HepG2 (cell line): ENCODE results near the gene CLIP2. TPM values are rescaled to one million over a fixed set of nuclear protein-coding genes. Genes with fewer than 3 reads are reported as not detected.

ENCODE experiments used
- ATF3 ChIP-seq: sonication (generic); formaldehyde crosslinking; IDR thresholded peaks from 2 replicates; pipeline ENCODE4 v1.4.0; 2020; ENCODE audit warnings: missing genetic modification reagents
- BATF2 ChIP-seq: sonication (generic); formaldehyde crosslinking; IDR thresholded peaks from 2 replicates; pipeline ENCODE4 v1.8.0; 2022; ENCODE audit warnings: mild to moderate bottlenecking, missing genetic modification reagents, moderate library complexity
- HBP1 ChIP-seq: IDR thresholded peaks from 2 replicates; pipeline ENCODE4 v1.6.1; 2016; ENCODE audit warnings: low read depth, control low read depth
- HNF4G ChIP-seq, 2 experiments: sonication (generic) in 1 of 2; formaldehyde crosslinking in 1 of 2; IDR thresholded peaks; 2 replicates each; pipeline versions ENCODE4 v1.4.0 to v1.6.1; 2011 to 2020; ENCODE audit warnings: borderline replicate concordance in 2 of 2, low read depth in 2 of 2, mild to moderate bottlenecking in 2 of 2, low read length in 1 of 2, missing genetic modification reagents in 1 of 2, moderate library complexity in 1 of 2
- HNRNPL ChIP-seq: fragments of 200-400 bp; formaldehyde crosslinking; IDR thresholded peaks from 2 replicates; pipeline ENCODE4 v1.6.1; 2017; ENCODE audit warnings: mild to moderate bottlenecking, low read depth, low read length
- SMARCE1 ChIP-seq: fragments of 450-650 bp; IDR thresholded peaks from 2 replicates; pipeline ENCODE4 v1.6.1; 2017; ENCODE audit warnings: borderline replicate concordance
- SNAI1 ChIP-seq: sonication (generic); formaldehyde crosslinking; IDR thresholded peaks from 2 replicates; pipeline ENCODE4 v1.5.0; 2020; ENCODE audit warnings: mild to moderate bottlenecking, missing genetic modification reagents, borderline replicate concordance
- TRIM24 ChIP-seq: sonication (generic); formaldehyde crosslinking; IDR thresholded peaks from 2 replicates; pipeline ENCODE4 v1.8.0; 2022; ENCODE audit warnings: mild to moderate bottlenecking, missing genetic modification reagents
- ZNF136 ChIP-seq: sonication (generic); formaldehyde crosslinking; IDR thresholded peaks from 2 replicates; pipeline ENCODE4 v1.8.1; 2022; ENCODE audit warnings: low read depth, mild to moderate bottlenecking, moderate library complexity, missing genetic modification reagents
- ZNF143 ChIP-seq: sonication (generic); formaldehyde crosslinking; IDR thresholded peaks from 2 replicates; pipeline ENCODE4 v1.4.0; 2020; ENCODE audit warnings: missing genetic modification reagents
- ZSCAN25 ChIP-seq: sonication (generic); formaldehyde crosslinking; IDR thresholded peaks from 2 replicates; pipeline ENCODE4 v1.8.0; 2022; ENCODE audit warnings: mild to moderate bottlenecking, missing genetic modification reagents
- polyA plus RNA-seq, 8 experiments: library from polyadenylated mRNA; depleted of rRNA in 3 of 8; stranded (reverse) in 7 of 8; unstranded in 1 of 8; fragments of >200 nt; fragmentation: Illumina TruSeq in 4 of 8; extraction: Trizol in 4 of 8; gene quantifications; 2 replicates each; pipeline versions ENCODE4 v1.2.1 to v1.2.3, GENCODE V29; 2011 to 2016; ENCODE audit warnings: low read depth in 4 of 8, missing spikeins in 1 of 8, mixed read lengths in 1 of 8; ENCODE audit not compliant: insufficient read depth in 1 of 8
- total RNA-seq, 5 experiments: library from RNA; depleted of rRNA; stranded (reverse); fragments of >200 nt; fragmentation: Illumina TruSeq; extraction: Trizol; gene quantifications; 2 replicates each; pipeline ENCODE4 v1.2.3, GENCODE V29; 2016; ENCODE audit warnings: low read depth in 1 of 5

CLIP2 gene
- total and polyA plus RNA-seq, 2 of the 13 experiments (the other 11 are each of a cell fraction or from before 2014, with no cell fraction given) = 6.5 to 17.4 TPM

- TF ChIP-seq BATF2 (CRISPR knock-in tag) (no peak), HBP1 (CRISPR knock-in tag) (no peak), HNF4G (IDR thresholded peaks at IDR 0.05; ENCODE audit: borderline replicate concordance, low read depth, low read length) (no peak), HNF4G (CRISPR knock-in tag; IDR thresholded peaks at IDR 0.05; ENCODE audit: borderline replicate concordance, low read depth) (no peak), ATF3 (CRISPR knock-in tag) (peak; percentile 66), TRIM24 (CRISPR knock-in tag) (no peak), ZNF136 (CRISPR knock-in tag) (no peak), ZNF143 (CRISPR knock-in tag) (no peak), HNRNPL (0 out of 2 replicates have a peak, but pooled peaks have one; percentile 31), SNAI1 (CRISPR knock-in tag) (no peak), SMARCE1 (no peak), ZSCAN25 (no peak)
These were observed 4.4 kb upstream of the CLIP2 start (continued) for GRCh38 chr7:74284781-74285259.
